Effector memory CD4-positive, alpha-beta T cell (primary cell): ENCODE data around the gene TMEM187.

Source experiments
- DNase-seq, 3 donors: peaks; one replicate each; pipeline ENCODE4 v3.0.0-alpha.2; 2020
- H3K27ac ChIP-seq: 2 replicates; pipeline ENCODE4 v1.7.0; 2013; ENCODE audit warnings: mild to moderate bottlenecking, low read length, moderate library complexity; ENCODE audit not compliant: insufficient read depth, poor library complexity, severe bottlenecking
- H3K27me3 ChIP-seq: replicated peaks from 2 replicates; pipeline ENCODE4 v1.7.0; 2013; ENCODE audit warnings: mild to moderate bottlenecking, low read length; ENCODE audit not compliant: insufficient read depth, control insufficient read depth, poor library complexity, severe bottlenecking
- H3K36me3 ChIP-seq: 2 replicates; pipeline ENCODE4 v1.7.0; 2013; ENCODE audit warnings: mild to moderate bottlenecking, low read length, moderate library complexity; ENCODE audit not compliant: control insufficient read depth, insufficient read depth
- H3K4me1 ChIP-seq: 2 replicates; pipeline ENCODE4 v1.7.0; 2013; ENCODE audit warnings: low read length, mild to moderate bottlenecking; ENCODE audit not compliant: control insufficient read depth, insufficient read depth, poor library complexity, severe bottlenecking
- H3K4me3 ChIP-seq: 2 replicates; pipeline ENCODE4 v1.7.0; 2013; ENCODE audit warnings: low read length, low read depth, mild to moderate bottlenecking; ENCODE audit not compliant: insufficient read depth, poor library complexity, severe bottlenecking
- H3K9me3 ChIP-seq: 2 replicates; pipeline ENCODE4 v1.7.0; 2013; ENCODE audit warnings: mild to moderate bottlenecking, low read length, moderate library complexity; ENCODE audit not compliant: control insufficient read depth

TMEM187 gene

DNA sequence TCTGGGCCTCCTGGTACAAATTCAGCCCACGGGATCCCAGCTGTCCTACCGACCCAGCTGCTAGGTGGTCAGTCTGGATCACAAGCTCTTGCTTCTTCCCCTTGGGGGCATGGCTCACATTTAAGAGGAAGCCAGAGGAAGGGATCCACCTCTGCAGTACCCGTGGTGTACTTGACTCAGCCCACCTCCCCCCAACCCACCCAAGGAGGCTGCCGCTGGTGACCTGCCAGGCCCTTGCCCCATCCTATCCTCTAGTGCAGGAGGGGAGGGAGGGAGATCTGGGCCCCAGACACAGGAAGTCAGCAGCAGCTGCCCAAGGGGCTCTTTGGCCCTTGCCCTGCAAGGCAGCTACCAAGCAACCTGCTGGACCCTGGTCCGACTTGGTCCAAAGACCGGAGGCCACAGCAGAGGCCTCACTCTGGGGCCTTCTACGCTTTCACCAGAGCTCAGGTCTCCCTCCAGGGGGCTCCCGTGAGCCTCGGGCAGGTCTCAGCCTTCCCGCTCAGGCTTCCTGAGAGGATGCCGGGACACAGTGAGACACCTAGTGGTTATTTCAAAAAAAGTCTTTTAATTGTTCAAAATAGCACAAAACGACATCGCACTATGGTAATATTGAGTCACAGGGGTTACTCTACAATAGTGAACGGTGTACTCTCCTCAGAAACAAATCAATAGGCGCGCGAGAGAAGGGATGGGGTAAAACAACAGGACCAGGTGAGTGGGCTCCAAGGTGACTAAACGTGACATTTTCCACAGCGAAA lies 25.4 kb upstream of the TMEM187 start:
- Histone ChIP-seq H3K36me3 (peaks cover 25% of the 10 kb centered on the region), H3K27ac (no peak overlapping the region), H3K4me1 (peaks cover 16% of the 10 kb centered on the region)

DNA sequence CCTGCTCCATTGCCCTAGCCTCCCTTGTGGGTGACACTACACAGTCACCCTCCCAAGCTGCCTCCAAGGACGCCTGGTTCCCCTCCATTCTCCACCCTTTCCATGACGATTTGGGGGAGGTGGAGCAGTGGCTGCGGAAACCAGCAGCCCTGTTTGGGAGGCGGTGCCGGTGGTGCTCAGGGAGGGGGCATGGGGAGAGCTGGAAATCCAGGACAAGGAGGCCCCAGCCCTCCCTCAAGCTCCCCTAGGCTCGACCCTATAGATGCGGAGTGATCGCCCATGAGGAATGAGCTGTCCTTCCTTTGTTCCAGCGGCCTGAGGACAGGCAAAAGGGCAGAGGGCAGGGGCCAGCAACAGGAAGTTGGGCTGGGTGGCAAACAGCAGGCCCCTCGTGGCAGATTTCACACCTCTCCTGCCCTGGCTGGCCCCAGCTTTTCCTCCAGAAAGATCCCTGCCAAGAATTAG lies 24.5 kb upstream of the TMEM187 start:
- no peaks in the 10 kb centered on the region for H3K27me3 ChIP-seq
- peaks cover 17% of the 10 kb centered on the region for H3K4me1 ChIP-seq
- DNase-seq: no peak
- H3K36me3 ChIP-seq: peaks cover 32% of the 10 kb centered on the region
- H3K9me3 ChIP-seq: no peaks in the 10 kb centered on the region
- H3K4me3 ChIP-seq: no peak overlapping the region
- no peak overlapping the region for H3K27ac ChIP-seq

More for the DNA sequence above, 25.4 kb upstream of the TMEM187 start:
- no peaks in the 10 kb centered on the region for H3K27me3 ChIP-seq
- H3K4me3 ChIP-seq: no peak overlapping the region
- H3K9me3 ChIP-seq: no peaks in the 10 kb centered on the region
- peak; percentile 60 to 69 (median 63) for DNase-seq

DNA sequence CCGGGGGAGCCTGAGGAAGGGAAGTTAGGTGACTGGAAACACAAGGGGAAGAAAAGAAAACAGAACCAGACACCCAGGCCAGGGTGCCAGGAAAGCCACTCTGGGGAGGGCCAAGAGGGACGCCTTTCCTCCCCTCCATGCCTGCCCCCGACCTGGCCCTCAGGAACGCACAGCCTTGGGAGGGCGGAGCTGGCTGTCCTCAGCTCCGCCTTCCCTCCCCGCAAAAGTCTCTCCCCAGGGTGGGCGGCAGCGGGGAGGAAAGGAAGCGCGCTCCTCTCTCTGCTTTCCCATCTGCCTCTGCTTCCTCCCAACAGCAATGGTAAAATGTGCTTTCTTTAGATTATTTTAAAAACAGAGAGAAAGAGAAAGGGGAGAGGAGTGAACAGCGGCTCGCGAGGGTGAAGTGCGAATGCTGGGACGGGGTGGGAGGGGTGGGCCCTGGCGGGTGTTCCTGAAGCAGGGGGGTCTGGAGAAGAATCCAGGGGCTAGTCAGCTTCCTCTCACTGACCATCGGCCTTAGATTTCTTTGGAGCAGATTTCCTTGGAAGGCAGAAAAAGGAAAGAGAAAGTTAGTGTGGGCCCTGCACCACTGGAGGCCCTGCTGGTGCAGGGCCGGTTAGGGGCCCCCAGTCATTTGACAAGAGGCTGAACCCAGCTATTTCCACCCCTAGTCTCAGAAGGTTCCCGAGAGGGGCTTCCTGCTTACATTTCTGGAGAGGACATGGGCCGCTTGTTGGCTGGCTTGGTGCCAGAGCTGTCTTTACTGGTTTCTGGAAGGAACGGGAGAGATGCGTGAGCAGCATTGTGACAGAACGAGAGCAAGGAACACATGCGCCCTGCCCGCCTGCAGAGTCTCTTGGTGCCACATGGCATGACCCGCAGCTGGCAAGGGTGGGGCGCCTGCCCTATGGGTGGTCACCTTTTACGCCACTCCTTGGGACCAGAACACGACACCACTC lies 23.4 kb upstream of the TMEM187 start:
- Histone ChIP-seq H3K27me3 (no peaks in the 10 kb centered on the region), H3K27ac (no peak overlapping the region), H3K4me1 (peaks cover 15% of the 10 kb centered on the region), H3K9me3 (no peaks in the 10 kb centered on the region), H3K4me3 (no peak overlapping the region), H3K36me3 (peaks cover 40% of the 10 kb centered on the region)
- DNase-seq: no peak

DNA sequence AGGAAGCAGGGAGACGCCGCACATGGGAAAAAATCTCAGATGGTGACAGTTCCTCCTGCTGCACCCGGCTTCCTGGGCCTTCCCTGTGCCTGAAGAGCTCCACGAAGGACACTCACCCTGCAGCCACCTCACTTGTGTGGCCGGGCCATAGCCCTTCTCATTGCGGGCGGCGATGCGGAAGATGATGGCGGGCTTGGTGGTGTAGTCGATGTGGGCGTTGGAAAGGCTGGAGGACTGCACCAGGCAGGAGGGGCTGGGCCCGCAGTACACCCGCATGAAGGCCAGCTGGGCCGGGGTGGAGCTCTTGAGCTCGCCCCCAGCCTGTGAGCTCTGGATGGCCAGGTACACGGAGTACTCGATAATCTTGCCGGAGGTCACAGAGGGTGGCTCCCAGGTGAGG lies 22.4 kb upstream of the TMEM187 start:
- Histone ChIP-seq H3K27me3 (no peaks in the 10 kb centered on the region), H3K4me1 (peaks cover 7% of the 10 kb centered on the region), H3K36me3 (peaks cover 49% of the 10 kb centered on the region), H3K4me3 (no peak overlapping the region), H3K27ac (no peak overlapping the region), H3K9me3 (no peaks in the 10 kb centered on the region)
- DNase-seq: no peak

DNA sequence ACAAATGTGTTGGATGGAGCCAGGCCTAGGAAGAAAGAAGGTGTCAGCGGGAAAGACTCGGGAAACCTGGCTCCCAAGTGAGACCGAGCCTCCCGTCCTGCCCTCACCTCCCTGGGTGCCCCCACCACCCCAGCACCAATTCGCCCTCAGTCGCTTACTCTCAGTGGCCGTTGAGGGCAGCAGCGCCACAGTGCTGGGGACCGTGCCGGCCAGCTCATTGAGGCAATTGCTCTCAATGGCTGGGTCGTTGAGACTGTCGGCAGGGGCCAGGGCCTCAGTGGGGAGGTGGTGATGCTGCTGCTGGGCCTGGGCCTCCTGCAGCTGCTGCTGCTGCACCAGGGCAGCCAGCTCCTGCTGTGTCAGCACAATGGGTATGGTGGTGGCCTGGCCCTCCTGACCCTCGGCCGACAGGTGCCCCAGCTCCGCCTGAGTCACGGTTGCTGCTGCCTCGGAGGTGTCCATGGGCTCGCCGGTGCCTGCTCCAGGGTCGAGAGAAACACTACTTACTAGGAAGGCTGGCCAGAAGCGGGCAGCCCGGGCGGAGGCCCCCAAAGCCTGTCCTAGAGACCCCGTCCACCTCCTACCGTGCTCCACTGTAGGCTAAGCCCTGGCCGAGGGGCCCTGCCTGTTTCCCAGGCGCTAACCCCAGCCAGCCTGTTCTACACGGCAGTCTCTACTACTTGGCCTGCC lies 20.7 kb upstream of the TMEM187 start:
- peaks cover 66% of the 10 kb centered on the region for H3K36me3 ChIP-seq
- no peak for DNase-seq
- H3K27ac ChIP-seq: no peak overlapping the region
- no peak overlapping the region for H3K4me3 ChIP-seq
- no peaks in the 10 kb centered on the region for H3K9me3 ChIP-seq
- H3K27me3 ChIP-seq: no peaks in the 10 kb centered on the region
- H3K4me1 ChIP-seq: peaks cover 7% of the 10 kb centered on the region

DNA sequence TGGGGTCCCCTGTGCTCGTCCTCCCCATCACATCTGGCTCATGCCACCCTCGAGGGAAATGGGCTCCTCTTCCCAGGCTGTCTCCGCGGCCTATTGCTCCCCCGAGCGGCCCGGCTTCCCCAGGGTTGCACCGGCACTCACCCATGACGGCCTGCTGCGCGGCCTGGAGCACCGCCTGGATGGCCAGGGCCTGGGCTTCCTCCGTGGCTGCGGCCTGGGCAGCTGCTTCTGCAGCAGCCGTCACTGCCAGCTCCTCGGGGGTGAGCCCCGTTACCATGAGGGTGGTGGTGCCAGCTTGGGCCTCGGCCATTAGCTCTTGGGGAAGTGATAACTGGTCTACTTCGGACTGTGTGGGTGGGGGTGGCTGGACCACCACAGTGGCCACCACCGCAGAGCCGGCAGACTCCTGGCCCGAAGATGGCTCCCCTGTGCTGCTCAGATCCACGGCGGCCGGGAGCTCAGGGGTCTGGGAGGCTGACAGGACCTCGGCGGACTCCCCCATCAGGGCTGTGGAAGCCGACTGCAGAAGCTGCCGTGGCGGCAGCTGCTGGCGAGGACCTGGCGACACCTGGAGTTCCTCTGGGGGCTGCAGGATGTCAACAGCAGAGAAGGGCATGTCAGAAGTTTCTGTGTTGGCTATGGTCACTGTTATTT lies 20.1 kb upstream of the TMEM187 start:
- peaks cover 4% of the 10 kb centered on the region for H3K4me1 ChIP-seq
- no peak for DNase-seq
- no peaks in the 10 kb centered on the region for H3K27me3 ChIP-seq
- no peak overlapping the region for H3K27ac ChIP-seq
- peaks cover 73% of the 10 kb centered on the region for H3K36me3 ChIP-seq
- H3K9me3 ChIP-seq: no peaks in the 10 kb centered on the region
- no peak overlapping the region for H3K4me3 ChIP-seq

DNA sequence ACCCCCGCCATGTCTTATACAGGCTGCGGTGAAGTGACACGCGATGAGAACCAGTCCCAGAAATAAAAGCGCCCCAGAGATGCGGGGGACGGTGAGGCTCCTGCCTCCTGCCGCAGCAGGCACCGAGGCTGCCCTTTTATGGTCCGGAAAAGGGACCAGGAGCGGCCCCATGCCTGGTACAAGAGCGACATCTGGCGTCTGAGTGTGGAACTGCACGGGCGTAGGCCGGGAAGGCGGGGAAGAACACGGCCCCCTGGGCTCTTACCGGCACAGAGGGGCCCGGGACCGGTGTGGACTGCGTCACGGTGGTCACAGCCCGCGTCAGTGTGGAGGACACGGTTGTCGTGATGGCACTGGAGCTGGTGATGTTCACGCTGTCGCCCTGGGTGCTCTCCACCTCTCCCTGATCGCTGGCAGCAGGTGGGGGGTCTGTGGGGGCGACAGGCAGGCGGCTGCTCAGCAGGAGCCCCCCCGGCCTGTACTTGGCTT lies 19.2 kb upstream of the TMEM187 start:
- H3K36me3 ChIP-seq: peaks cover 82% of the 10 kb centered on the region

DNA sequence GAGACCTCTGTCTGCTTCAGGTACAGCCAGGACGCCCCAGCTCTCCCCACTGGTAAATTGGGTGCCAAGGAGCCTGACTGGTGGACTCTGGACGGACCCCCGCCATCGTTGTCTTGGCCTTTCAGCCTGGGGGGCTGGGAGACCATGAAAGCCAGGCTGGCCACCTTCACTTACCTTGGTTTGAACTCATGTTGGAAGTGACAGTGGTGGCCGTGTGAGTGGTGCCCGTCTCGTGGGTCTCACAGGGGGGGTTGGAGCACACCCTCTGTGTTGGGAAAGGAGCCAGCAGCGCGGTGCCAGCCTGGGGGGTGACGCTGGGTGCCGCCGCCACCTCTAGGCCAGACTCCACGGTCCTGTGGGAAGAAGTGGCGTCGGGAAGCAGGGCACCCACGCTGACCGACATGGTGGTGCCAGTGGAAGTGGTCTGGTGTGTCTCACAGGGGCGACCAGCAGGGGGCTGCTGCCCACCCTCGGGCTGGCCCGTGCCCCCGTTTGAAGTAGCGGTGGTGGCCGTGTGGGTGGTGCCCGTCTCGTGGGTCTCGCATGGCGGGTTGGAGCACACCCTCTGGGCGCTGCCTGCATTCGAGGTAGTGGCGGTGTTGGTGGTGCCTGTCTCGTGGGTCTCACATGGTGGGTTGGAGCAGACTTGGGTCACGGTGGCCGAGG lies 18.5 kb upstream of the TMEM187 start:
- DNase-seq: no peak
- H3K4me1 ChIP-seq: peaks cover 4% of the 10 kb centered on the region
- H3K9me3 ChIP-seq: no peaks in the 10 kb centered on the region
- H3K4me3 ChIP-seq: no peak overlapping the region
- H3K36me3 ChIP-seq: peaks cover 84% of the 10 kb centered on the region
- H3K27me3 ChIP-seq: no peaks in the 10 kb centered on the region
- no peak overlapping the region for H3K27ac ChIP-seq

More for the DNA sequence above, 19.2 kb upstream of the TMEM187 start:
- Histone ChIP-seq H3K27me3 (no peaks in the 10 kb centered on the region), H3K4me1 (peaks cover 4% of the 10 kb centered on the region), H3K27ac (no peak overlapping the region), H3K9me3 (no peaks in the 10 kb centered on the region), H3K4me3 (no peak overlapping the region)
- peak; percentile 62 to 67 (median 65) for DNase-seq
